OCI-LY7 (cell line): ENCODE results near the gene CAPS. TPM values are rescaled to one million over a fixed set of nuclear protein-coding genes. Genes with fewer than 3 reads are reported as not detected.
A peak's percentile ranks its signal among the peaks of the same experiment; 100 is the strongest.

Experiments used
- BruUV-seq: library from RNA; stranded (reverse); fragments of 400-500 nt; replicated peaks from 2 replicates; lab custom pipeline; 2021; lab: Mats Ljungman, UMichigan
- CTCF ChIA-PET: fragments of 300-600 bp; sonication (Branson Sonifier 250); formaldehyde crosslinking; loops from one replicate; lab custom pipeline; 2022; ENCODE audit warnings: antibody characterized with exemption; ENCODE audit not compliant: unreplicated experiment; lab: Charles Lee
- POLR2A ChIA-PET: fragments of 300-600 bp; sonication (Branson Sonifier 250); formaldehyde crosslinking; loops from one replicate; lab custom pipeline; 2022; ENCODE audit warnings: antibody characterized with exemption; lab: Charles Lee
- DNase-seq: peaks from one replicate; pipeline ENCODE4 v3.0.0-alpha.2; 2015; ENCODE audit warnings: low spot score
- H2AFZ ChIP-seq: fragments of 200-600 bp; sonication (generic), shearing (Covaris generic); 2 replicates; pipeline ENCODE4 v1.6.1; 2014; ENCODE audit warnings: mild to moderate bottlenecking, antibody characterized with exemption, low read length, moderate library complexity
- H3K27ac ChIP-seq: fragments of 200-600 bp; sonication (generic); 2 replicates; pipeline ENCODE4 v1.5.1; 2014; ENCODE audit warnings: mixed run types, low read depth, mild to moderate bottlenecking, moderate library complexity, low read length, inconsistent platforms; ENCODE audit not compliant: poor library complexity, severe bottlenecking
- H3K36me3 ChIP-seq: fragments of 200-600 bp; sonication (generic); 2 replicates; pipeline ENCODE4 v1.6.1; 2014; ENCODE audit warnings: mild to moderate bottlenecking, antibody characterized with exemption, low read length, moderate library complexity, mixed read lengths; ENCODE audit not compliant: insufficient read depth
- H3K4me1 ChIP-seq: fragments of 200-600 bp; sonication (generic); 2 replicates; pipeline ENCODE4 v1.5.1; 2014; ENCODE audit warnings: mild to moderate bottlenecking, low read length; ENCODE audit not compliant: insufficient read depth, poor library complexity, severe bottlenecking
- H3K4me2 ChIP-seq: fragments of 200-600 bp; sonication (generic); 2 replicates; pipeline ENCODE4 v1.6.1; 2014; ENCODE audit warnings: mild to moderate bottlenecking, low read length
- H3K4me3 ChIP-seq: fragments of 200-600 bp; sonication (generic); 2 replicates; pipeline ENCODE4 v1.5.1; 2014; ENCODE audit warnings: mild to moderate bottlenecking, low read depth, low read length; ENCODE audit not compliant: poor library complexity, severe bottlenecking
- H3K79me2 ChIP-seq: fragments of 200-600 bp; sonication (generic); 2 replicates; pipeline ENCODE4 v1.6.1; 2016; ENCODE audit warnings: low read depth, mild to moderate bottlenecking, low read length, moderate library complexity, mixed read lengths; ENCODE audit not compliant: insufficient read depth
- H3K9me2 ChIP-seq: fragments of 200-600 bp; sonication (generic); 2 replicates; pipeline ENCODE4 v1.6.1; 2016; ENCODE audit warnings: mild to moderate bottlenecking, low read length, mixed read lengths; ENCODE audit not compliant: insufficient read depth
- H3K9me3 ChIP-seq: fragments of 200-600 bp; sonication (generic); 2 replicates; pipeline ENCODE4 v1.6.1; 2014; ENCODE audit warnings: mild to moderate bottlenecking, mixed run types, low read length, mixed read lengths
- H4K20me1 ChIP-seq: fragments of 200-600 bp; sonication (generic); 2 replicates; pipeline ENCODE4 v1.6.1; 2014; ENCODE audit warnings: mild to moderate bottlenecking, antibody characterized with exemption, low read length, moderate library complexity, mixed read lengths; ENCODE audit not compliant: insufficient read depth
- CTCF ChIP-seq: fragments of 200-600 bp; sonication (generic); conservative IDR thresholded peaks from 2 replicates; pipeline ENCODE4 v1.5.1; 2014; ENCODE audit warnings: mild to moderate bottlenecking, antibody characterized with exemption, low read length, moderate library complexity, mixed read lengths
- EZH2phosphoT487 ChIP-seq: fragments of 200-600 bp; sonication (generic); IDR thresholded peaks from 2 replicates; pipeline ENCODE4 v1.6.1; 2018; ENCODE audit warnings: low read depth, borderline replicate concordance, mild to moderate bottlenecking, mixed run types, antibody characterized with exemption, low read length, moderate library complexity, mixed read lengths
- intact Hi-C: fragments of 100-400 bp; cut with micrococcal nuclease; formaldehyde crosslinking; loops from one replicate; pipeline ENCODE4 v1.10.0; 2022; ENCODE audit not compliant: unreplicated experiment
- total RNA-seq, 2 experiments: library from RNA; depleted of rRNA in 1 of 2; stranded (reverse); fragments of >200 nt in 1 of 2; shearing (Covaris generic) in 1 of 2; gene quantifications; 2 replicates each; pipeline ENCODE4 v1.2.3, GENCODE V29; 2014 to 2022

Gene CAPS
- total RNA-seq, 2 experiments from 2014 or later: 8.1 to 11.0 TPM

- H3K4me1 ChIP-seq: peaks cover 5% of the 10 kb centered on the region
- H3K9me2 ChIP-seq: no peaks in the 10 kb centered on the region
- no peak for DNase-seq
- peaks cover 28% of the 10 kb centered on the region for H3K79me2 ChIP-seq
- CTCF ChIA-PET: interaction anchor here (0.5 kb wide), 1 partner anchor 494 kb away, joined by 6 read pairs; no protein-coding TSS in a partner anchor
- no peak overlapping the region for H2AFZ ChIP-seq
- no peaks in the 10 kb centered on the region for H4K20me1 ChIP-seq
- no TSS peak for BruUV-seq
- H3K27ac ChIP-seq: no peak overlapping the region
- TF ChIP-seq EZH2phosphoT487 (no peak), CTCF (no peak)
- intact Hi-C loops: no loop called here
- POLR2A ChIA-PET: no interaction called here
- no peak overlapping the region for H3K4me2 ChIP-seq
- no peak overlapping the region for H3K4me3 ChIP-seq
- no peaks in the 10 kb centered on the region for H3K9me3 ChIP-seq
- peaks cover 45% of the 10 kb centered on the region for H3K36me3 ChIP-seq
These were observed 17.5 kb upstream of the CAPS start for GRCh38 chr19:5896365-5897076.

- POLR2A ChIA-PET: no interaction called here
- no peak for DNase-seq
- no TSS peak for BruUV-seq
- no peaks in the 10 kb centered on the region for H4K20me1 ChIP-seq
- H3K4me3 ChIP-seq: no peak overlapping the region
- H3K27ac ChIP-seq: no peak overlapping the region
- H2AFZ ChIP-seq: no peak overlapping the region
- CTCF ChIA-PET: no interaction called here
- H3K79me2 ChIP-seq: peaks cover 34% of the 10 kb centered on the region
- no peaks in the 10 kb centered on the region for H3K9me3 ChIP-seq
- peaks cover 8% of the 10 kb centered on the region for H3K4me1 ChIP-seq
- H3K9me2 ChIP-seq: no peaks in the 10 kb centered on the region
- intact Hi-C loops: no loop called here
- no peak overlapping the region for H3K4me2 ChIP-seq
- peaks cover 48% of the 10 kb centered on the region for H3K36me3 ChIP-seq
- no peak for TF ChIP-seq EZH2phosphoT487
- TF ChIP-seq CTCF: peak; percentile 61
These were observed 16.7 kb upstream of the CAPS start for GRCh38 chr19:5897189-5897969.
